HG03460 (cell line): ENCODE results near the gene RETSAT.
"Not testable (repeated sequence)": the region's sequence is repeated elsewhere in the genome, so short reads cannot be mapped to it uniquely, and the experiment has no call there.

Experiments used
- ATAC-seq: cut with Tn5 transposase; IDR thresholded peaks from one replicate; pipeline ENCODE4 v1.9.1; 2021; ENCODE audit not compliant: unreplicated experiment

The RETSAT gene

DNA sequence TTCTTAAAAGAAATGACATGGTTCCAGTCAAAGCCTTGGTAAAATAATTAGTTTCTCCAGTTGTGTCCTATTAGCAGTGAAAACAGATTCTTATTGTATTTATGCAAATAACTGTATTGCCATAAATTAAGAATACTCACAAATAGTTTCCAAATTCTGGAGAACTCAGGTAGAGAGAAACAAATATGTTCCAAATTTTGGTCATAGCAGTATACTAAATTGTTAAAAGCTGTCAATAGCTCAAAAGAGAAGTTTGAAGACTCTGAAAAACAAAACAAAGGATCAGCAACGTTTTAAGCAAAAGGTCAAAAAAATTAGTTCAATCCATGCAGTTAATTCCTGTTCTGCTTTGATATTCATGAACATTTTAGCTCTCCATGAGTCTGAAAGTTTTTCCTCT, 25.7 kb upstream of the RETSAT start:
- no peak for ATAC-seq

GRCh38 chr2:85378257-85378656, 23.9 kb upstream of the RETSAT start:
- ATAC-seq: no peak

DNA sequence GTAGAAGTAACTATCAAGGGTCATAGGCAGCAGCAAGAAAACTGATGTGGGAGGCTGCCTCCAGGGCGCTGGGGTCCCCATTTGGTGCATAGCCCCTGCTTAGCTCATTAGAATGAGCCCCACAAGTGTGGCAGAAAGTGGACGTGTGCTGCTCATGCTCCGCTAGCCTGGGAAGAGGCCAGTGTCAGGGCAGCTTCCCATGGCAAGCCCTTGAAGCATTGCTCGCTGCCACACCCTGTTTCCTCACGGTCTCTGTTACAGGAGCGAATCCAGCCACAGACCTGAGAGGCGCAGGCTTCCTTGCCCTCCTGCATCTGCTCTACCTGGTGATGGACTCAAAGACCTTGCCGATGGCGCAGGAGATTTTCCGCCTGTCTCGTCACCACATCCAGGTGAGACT, 22.8 kb upstream of the RETSAT start:
- ATAC-seq: no peak

DNA sequence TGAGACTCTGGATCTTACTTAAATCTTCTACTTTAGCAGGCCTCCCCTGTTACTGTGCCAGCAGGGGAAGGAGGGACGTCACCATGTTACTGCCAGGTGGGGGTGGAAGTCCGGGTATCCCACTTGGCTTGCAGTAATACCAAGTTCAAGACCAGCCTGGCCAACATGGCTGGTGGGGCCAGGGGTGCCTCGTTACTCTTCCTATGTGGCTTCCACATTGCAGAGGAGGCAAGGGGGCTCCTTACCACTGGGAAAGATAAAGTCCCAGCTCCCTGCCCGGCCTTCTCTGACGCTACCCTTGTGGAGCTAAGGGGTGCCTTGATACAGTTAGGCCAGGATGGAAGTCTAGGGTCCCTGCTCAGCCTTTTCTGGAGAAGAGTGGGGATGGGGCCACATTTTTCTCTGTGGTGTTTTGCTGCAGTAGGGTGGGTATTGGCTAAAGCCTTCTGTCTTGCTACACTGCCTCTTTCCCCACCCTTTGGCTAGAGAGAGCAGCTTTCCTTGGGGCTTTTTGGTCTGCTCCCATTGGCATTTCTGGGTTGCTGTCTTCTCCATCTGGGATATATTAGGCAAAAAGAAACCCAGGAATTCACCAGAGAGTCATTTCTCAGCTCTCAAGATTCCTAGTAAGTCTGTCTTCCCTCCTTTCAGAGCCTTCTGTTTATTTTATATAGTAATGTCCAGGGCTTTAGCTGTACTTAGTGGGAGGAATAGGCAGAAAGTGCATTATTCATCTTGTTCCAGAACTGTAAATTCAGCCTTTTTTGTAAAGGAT, 22.1 kb upstream of the RETSAT start:
- ATAC-seq: no peak

GRCh38 chr2:85371045-85371444, 16.7 kb upstream of the RETSAT start:
- no peak for ATAC-seq

DNA sequence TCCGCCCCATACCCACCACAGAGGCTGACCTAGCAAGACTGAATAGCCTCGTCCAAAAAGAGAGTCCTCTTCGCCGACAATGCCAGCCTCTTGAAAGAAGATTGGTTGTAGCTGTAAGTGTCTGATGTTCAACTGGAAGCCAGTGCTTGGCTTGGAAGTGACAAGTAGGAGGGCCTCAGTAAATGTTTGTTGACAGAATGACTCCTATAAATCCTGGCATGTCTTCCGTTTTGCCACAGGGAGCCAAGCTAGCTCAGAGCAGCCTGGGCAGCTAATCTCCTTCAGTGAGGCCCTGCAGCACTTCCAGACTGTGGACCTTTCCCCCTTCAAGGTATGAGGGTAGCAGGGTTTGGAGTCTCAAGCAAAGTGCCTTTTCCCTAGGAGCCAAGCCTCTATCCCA, 15.2 kb upstream of the RETSAT start:
- no peak for ATAC-seq

GRCh38 chr2:85368921-85369320, 14.6 kb upstream of the RETSAT start:
- no peak for ATAC-seq

DNA sequence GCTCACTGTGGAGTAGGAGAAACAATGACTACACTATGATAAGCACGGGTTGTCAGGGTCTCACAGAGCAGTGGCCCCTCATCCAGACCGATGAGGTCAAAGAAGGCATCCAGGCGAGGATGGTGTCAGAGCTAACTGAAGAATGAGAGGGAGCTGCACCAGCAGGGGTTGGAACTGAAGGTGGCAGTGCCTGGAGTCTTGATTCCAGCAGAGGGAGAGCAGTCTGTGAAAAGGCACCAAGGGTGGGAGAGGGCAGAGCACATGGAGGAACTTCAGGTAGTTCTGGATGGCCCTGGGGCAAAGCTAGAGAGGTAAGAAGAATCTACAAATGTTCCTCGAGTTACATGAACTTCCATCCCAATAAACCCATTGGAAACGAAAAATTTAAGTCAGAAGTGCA, 12.9 kb upstream of the RETSAT start:
- no peak for ATAC-seq

DNA sequence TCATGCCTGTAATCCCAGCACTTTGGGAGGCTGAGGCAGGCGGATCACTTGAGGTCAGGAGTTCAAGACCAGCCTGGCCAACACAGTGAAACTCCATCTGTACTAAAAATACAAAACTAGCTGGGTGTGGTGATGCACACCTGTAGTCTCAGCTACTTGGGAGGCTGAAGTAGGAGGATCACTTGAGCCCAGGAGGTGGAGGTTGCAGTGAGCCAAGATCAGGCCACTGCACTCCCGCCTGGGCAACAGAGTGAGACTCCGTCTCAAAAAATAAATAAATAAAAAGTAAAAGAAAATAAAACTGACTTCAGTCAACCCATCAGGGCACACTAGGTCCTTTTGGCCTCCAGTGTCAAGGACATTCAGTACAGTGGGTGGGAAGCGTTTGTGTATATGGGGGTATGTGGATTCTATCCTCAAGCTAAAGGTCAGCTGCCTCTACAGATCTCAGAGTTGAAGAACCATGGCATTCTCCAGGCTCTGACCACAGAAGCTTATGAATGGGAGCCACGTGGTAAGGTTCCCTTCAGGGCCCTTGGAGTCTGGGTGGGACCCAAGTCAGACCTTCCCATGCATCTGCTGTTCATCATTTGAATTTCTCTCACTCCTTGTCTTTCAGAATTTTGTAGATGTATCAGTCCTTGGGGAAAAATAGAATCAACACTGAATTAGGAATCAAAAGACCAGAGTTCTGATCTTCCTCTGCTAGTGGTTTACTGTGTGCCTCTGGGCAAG, 8.5 kb upstream of the RETSAT start:
- not testable (repeated sequence) for ATAC-seq

GRCh38 chr2:85357736-85358135, 3.4 kb upstream of the RETSAT start:
- ATAC-seq: no peak

- ATAC-seq: no peak
Observed at GRCh38 chr2:85356186-85356585, 1.9 kb upstream of the RETSAT start.

DNA sequence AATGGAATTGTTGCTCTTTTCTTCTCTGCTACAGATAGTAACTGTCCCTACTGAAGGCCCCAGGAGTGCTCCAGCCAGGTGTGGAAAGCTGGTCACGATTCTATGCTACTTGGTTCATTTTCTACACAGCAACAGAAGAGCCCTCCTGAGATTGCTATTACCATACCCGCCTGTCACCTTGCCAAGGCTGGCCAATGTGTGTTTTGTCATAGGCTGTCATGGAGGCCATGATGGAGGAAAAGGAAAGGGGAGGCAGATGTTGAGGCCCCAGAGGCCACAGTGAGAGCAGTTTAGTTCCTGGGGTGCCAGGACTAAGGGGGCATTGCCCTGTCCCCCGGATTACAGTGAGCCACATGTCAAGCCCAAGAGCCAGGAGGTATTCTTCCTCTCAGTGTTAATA, 1.2 kb upstream of the RETSAT start:
- no peak for ATAC-seq

DNA sequence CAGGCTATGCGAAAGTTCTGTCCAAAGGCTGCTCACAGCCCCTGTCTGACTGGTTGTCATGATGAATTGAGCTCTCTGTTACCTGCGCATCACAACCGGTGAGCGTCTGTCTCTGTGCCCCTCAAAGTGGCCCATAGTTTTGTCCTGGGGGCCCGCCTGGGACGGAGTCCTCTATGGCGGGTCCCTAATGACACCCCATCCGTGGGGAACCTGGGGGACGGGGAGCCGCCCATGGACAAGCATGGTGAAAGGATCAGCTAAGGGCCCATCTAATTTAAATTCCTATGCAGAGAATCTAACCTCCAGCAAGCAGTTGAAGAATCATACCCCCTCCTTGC, 714 bp upstream of the RETSAT start:
- ATAC-seq: peak; percentile 11

DNA sequence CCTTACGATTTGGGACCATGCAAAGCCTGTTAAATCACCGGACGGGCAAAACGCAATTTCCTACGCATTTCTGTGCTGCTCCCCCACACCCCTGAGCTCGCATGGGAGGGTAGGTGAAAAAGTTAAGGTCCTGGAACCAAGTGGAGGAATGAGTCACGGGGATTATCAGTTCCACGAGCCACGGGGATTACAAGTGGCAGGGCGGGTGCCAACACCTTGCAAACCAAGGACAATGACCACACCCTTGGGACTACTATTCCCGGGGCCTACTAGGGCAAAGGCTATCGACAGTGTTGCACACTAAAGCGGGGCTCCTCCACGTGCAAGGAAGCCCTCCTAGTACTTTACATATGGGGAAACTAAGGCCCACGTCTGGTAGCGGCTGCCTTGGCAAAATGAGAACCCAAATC, 447 bp downstream of the RETSAT start:
- peak; percentile 10 for ATAC-seq

DNA sequence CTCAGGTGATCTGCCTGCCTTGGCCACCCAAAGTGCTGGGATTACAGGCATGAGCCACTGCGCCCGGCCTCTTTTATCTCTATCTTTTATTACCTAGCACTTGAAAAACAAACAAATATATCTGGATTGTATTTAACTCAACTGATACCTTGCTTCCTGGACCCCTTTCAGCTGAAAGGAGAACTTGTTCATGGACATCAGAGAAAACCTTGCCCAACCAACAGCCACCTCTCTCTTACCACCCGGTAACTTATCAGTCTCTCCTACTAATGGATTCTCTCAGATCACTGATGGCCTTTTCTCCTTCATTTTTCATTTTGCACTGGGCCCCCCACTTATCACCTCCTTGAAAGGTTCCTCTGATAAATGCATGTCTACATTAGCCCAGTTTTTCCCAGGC, 6.7 kb downstream of the RETSAT start:
- ATAC-seq: no peak

GRCh38 chr2:85344356-85344954, 9.9 kb downstream of the RETSAT start:
- ATAC-seq: no peak

GRCh38 chr2:85343207-85343895, 11.0 kb downstream of the RETSAT start:
- not testable (repeated sequence) for ATAC-seq

- ATAC-seq: no peak
Observed at GRCh38 chr2:85342156-85342555, 12.2 kb downstream of the RETSAT start.

DNA sequence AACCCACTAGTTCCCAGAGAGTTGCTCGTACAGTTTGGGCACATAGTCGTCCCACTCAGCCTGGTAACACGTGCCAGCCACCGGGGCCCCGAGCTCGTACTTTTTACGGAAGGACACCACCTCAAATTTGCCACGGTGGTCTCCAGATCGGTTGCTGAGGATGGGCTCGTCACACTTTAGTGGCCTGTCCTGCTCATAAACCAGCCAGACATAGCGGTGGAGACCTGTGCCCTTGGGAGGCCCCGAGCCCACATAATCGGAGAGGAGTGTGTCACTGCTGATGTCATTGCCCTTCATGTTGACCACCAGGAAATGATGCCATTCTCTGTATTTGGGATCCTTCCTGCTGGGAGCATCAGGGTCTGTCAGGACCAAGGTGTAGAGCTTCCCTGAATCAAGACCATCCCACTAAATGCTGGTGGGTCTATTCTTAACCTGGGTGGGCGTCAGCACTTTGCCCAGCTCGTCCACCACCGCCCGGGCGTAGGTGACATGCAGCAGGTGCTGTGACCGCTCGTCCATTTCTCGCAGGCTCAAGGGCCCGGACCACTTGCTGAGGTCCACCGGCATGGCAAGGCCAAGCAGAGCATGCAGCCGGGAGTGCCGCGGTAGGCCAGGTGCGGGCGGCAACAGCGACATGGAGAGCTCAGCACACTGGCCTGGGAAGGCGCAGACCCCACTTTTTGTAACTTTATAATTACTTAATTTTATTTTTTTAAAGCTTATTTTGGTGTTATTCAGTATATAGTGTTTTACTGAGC, 12.9 kb downstream of the RETSAT start:
- no peak for ATAC-seq

GRCh38 chr2:85340034-85340892, 14.1 kb downstream of the RETSAT start:
- no peak for ATAC-seq
